Adrenal gland (tissue), 12 donors: ENCODE data around the gene POLL. TPM values are rescaled to one million over a fixed set of nuclear protein-coding genes. Genes with fewer than 3 reads are reported as not detected.

Experiments used
- DNase-seq, 7 donors: peaks; one replicate each; pipeline ENCODE4 v3.0.0-alpha.2; 2019 to 2020
- H3K27ac ChIP-seq, 5 donors: fragments of 200-600 bp; sonication (generic) in 4 of 5; 1 replicate in 3 of 5; 2 replicates in 2 of 5; pipeline versions ENCODE4 v1.5.1 to v1.8.0; 2016 to 2020; ENCODE audit warnings: mild to moderate bottlenecking in 1 of 5
- H3K27me3 ChIP-seq: fragments of 200-600 bp; 2 replicates; pipeline ENCODE4 v1.8.0; 2021
- H3K36me3 ChIP-seq, 2 donors: fragments of 200-600 bp; replicated peaks in 1 of 2; 1 replicate in 1 of 2; 2 replicates in 1 of 2; pipeline versions ENCODE4 v1.5.1 to v1.8.0; 2018 to 2022
- H3K4me1 ChIP-seq, 2 donors: fragments of 200-600 bp; replicated peaks in 1 of 2; 1 replicate in 1 of 2; 2 replicates in 1 of 2; pipeline versions ENCODE4 v1.5.1 to v1.8.0; 2018 to 2021
- H3K4me3 ChIP-seq, 4 donors: fragments of 200-600 bp; sonication (generic) in 3 of 4; one replicate each; pipeline ENCODE4 v1.5.1; 2016 to 2018
- H3K9me3 ChIP-seq, 3 donors: fragments of 200-600 bp; sonication (generic) in 1 of 3; replicated peaks in 1 of 3; 1 replicate in 2 of 3; 2 replicates in 1 of 3; pipeline versions ENCODE4 v1.5.1 to v1.8.0; 2016 to 2021
- POLR2A ChIP-seq, 2 donors: fragments of 450-650 bp; IDR thresholded peaks; one replicate each; pipeline ENCODE4 v1.6.1; 2017; ENCODE audit warnings: antibody characterized with exemption in 2 of 2, mild to moderate bottlenecking in 2 of 2, moderate library complexity in 1 of 2
- WGBS, 4 donors: extraction: QIAGEN DNeasy Blood & Tissue Kit in 2 of 4; methylation state at CpG; one replicate each; pipeline versions ENCODE4 v1.1.5 to v1.1.7; 2013 to 2017; 5-methylcytosine and 5-hydroxymethylcytosine counted together
- intact Hi-C, 2 donors: fragments of 100-400 bp; cut with DNase I; formaldehyde crosslinking; loops; one replicate each; pipeline versions ENCODE4 v1.14.1 to v1.15.0; 2022 to 2023
- polyA plus RNA-seq, 3 donors: library from polyadenylated mRNA; stranded (reverse); fragments of 200-250 nt in 2 of 3; fragments of 350-450 nt in 1 of 3; fragmentation: Illumina TruSeq in 1 of 3; extraction: RNeasy Lipid Tissue Mini Kit (QIAGEN cat#74804) in 1 of 3; gene quantifications; one replicate each; pipeline ENCODE4 v1.2.3, GENCODE V29; 2013 to 2014
- total RNA-seq, 9 donors: library from RNA; depleted of rRNA in 4 of 9; stranded (reverse); fragments of >200 nt in 4 of 9; fragments of 120-200 nt in 1 of 9; fragmentation: NEBNext Ultra II Directional in 1 of 9; extraction: Animal tissue kit (Norgen Biotek cat#: 25700) in 1 of 9; gene quantifications; one replicate each; pipeline versions ENCODE4 v1.1.0 to v1.2.4, GENCODE V29; 2013 to 2023
- TF ChIP-seq, protein P1 (sequence below), 6 experiments: fragments of 450-650 bp in 4 of 6; fragments of 200-600 bp in 2 of 6; sonication (generic) in 1 of 6; IDR thresholded peaks; 1 replicate in 5 of 6; 2 replicates in 1 of 6; pipeline versions ENCODE4 v1.5.1 to v1.8.0; 2016 to 2021; ENCODE audit warnings: antibody characterized with exemption in 6 of 6, mild to moderate bottlenecking in 2 of 6, moderate library complexity in 1 of 6
- donor health status: healthy with polysubstance abuse.
- donor health status: Bipolar disorder and iron deficiency.
- donor health status: DM: yes; HTN: yes; CAD: no.
- donor health status: DM: no; HTN: no; CAD: no.
- donor health status: DM: no; HTN: no; CAD: no.
- donor health status: DM: yes; HTN: yes; CAD: no.

Gene POLL
- total and polyA plus RNA-seq, 12 donors = 10.1 to 83.7 (median 31.5) TPM

DNA sequence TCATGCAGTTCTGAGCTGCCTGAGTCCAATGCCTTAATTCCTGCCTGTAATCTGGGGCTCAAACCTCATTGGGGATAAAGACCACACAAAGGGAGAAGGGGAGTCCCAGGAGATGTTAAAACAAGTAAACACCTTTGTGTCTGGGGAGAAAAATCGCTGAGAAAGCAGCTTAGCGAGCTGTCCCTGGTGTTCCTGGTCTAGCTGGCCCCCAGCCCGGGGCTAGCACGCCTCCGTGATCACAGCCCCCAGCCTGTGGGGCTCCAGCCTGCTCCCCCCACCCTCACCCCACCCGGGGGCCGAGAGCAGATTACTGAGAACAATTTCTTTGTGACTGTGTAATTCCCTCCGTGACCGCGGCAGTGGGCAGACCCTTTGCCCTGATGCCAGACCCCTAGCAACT lies 24.8 kb upstream of the POLL start:
- intact Hi-C loops = no loop called here
- H3K27ac ChIP-seq = no peak overlapping the region

DNA sequence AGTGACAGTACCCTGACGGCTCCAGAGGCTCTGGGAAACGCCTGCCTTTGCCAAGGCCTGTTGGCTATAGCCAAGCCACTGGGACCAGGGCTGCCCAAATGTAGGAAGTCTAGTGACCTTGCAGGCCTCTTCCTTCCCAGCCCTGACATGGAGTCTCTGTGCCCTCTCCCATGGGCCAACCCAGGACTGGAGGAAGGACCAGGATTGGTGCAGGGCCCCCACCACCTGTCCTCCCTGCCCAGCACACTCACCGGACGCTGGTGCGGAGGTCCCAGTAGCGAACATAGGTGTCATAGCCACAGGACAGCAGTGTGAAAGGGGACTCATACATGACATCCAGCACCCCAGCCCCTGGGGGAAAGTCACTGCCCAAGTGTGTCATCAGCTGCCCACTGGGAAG lies 24.0 kb upstream of the POLL start:
- Histone ChIP-seq H3K27me3 (no peaks in the 10 kb centered on the region), H3K4me1 (no peaks in the 10 kb centered on the region), H3K4me3 (no peak overlapping the region), H3K27ac (no peak overlapping the region), H3K9me3 (no peaks in the 10 kb centered on the region), H3K36me3 (peaks cover 0 to 37% of the 10 kb centered on the region in 2 donors)
- TF ChIP-seq, protein P1, sequence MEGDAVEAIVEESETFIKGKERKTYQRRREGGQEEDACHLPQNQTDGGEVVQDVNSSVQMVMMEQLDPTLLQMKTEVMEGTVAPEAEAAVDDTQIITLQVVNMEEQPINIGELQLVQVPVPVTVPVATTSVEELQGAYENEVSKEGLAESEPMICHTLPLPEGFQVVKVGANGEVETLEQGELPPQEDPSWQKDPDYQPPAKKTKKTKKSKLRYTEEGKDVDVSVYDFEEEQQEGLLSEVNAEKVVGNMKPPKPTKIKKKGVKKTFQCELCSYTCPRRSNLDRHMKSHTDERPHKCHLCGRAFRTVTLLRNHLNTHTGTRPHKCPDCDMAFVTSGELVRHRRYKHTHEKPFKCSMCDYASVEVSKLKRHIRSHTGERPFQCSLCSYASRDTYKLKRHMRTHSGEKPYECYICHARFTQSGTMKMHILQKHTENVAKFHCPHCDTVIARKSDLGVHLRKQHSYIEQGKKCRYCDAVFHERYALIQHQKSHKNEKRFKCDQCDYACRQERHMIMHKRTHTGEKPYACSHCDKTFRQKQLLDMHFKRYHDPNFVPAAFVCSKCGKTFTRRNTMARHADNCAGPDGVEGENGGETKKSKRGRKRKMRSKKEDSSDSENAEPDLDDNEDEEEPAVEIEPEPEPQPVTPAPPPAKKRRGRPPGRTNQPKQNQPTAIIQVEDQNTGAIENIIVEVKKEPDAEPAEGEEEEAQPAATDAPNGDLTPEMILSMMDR (IDR thresholded peaks at IDR 0.05) = no peak
- no peak for TF ChIP-seq POLR2A (IDR thresholded peaks at IDR 0.05)
- no peak for DNase-seq
- intact Hi-C loops = no loop called here
- WGBS, 4 donors = 93 to 98% (median 95%) methylated on average over 4 to 6 of the region's 6 CpGs

More for the DNA sequence above, 24.8 kb upstream of the POLL start:
- Histone ChIP-seq H3K27me3 (no peaks in the 10 kb centered on the region), H3K9me3 (no peaks in the 10 kb centered on the region), H3K36me3 (peaks cover 0 to 37% of the 10 kb centered on the region in 2 donors), H3K4me3 (no peak overlapping the region), H3K4me1 (no peaks in the 10 kb centered on the region)
- WGBS, 4 donors = 65 to 91% (median 81%) methylated on average over 8 to 10 of the region's 10 CpGs
- no peak for TF ChIP-seq POLR2A (IDR thresholded peaks at IDR 0.05)
- TF ChIP-seq, protein P1 (IDR thresholded peaks at IDR 0.05) = no peak
- DNase-seq = no peak

DNA sequence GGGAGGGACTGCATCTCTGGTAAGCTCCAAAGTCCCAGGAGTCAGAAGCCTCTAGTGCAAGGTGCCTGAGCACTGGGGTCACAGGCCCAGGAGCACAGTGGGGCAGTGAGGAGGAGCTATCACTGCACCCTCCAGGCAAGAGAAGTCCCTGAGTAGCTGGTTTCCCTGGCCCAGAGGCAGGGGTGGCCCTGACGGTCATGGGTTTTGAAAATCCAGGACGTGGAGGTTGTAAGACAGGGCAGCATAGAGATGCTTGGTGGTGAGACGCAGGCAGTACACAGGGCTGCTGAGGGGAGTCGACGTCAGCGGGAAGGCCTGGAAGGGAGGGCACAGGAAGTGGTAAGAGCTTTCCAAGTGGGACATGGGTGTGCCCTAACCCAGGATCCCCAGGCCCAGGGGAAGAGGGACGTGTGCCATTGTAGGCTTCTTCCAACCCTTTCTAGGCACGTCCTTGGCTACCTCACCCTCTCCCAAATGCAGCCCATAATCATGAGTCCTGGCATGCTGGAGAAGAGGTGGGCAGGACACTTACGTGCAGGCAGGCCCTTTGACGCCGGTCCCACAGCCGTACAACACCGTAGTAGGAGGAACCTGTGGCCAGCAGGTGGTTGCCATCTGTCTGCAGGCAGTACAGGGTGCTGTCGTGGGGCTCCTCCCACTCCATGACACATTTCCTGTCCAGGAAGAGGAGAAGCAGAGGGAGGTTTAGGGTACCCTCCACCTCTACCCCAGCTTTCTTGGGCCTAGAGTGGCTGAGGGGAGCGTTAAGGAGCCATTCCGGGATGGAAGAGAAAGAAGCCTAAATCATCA lies 23.2 kb upstream of the POLL start:
- no peak for DNase-seq
- no peaks in the 10 kb centered on the region for H3K4me1 ChIP-seq
- intact Hi-C loops = no loop called here
- H3K27me3 ChIP-seq = no peaks in the 10 kb centered on the region
- H3K27ac ChIP-seq = no peak overlapping the region
- no peak overlapping the region for H3K4me3 ChIP-seq
- no peak for TF ChIP-seq POLR2A (IDR thresholded peaks at IDR 0.05)
- H3K9me3 ChIP-seq = no peaks in the 10 kb centered on the region
- WGBS, 4 donors = 77 to 88% (median 85%) methylated on average over 15 to 16 of the region's 16 CpGs
- peaks cover 0 to 37% of the 10 kb centered on the region in 2 donors for H3K36me3 ChIP-seq

DNA sequence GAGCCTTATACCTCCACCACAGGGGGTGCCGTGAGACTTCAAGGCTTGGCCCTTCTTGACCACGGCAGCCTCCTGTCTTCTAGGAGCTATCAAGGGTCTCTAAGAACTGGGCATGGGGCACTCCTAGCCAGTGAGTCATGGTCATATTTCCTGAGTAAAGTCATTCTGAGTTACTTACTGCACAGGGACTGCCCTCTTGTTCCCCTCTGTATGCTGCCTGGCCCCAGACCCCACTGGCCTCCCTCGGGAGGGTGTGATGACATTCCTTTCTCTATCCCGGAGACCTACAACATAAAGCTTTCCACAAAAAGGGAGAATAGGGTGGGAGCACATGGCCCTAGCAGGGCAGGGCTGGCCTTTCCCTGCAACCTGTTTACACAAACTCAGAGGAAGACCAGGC lies 21.4 kb upstream of the POLL start:
- Histone ChIP-seq H3K36me3 (peaks cover 0 to 42% of the 10 kb centered on the region in 2 donors), H3K27me3 (no peaks in the 10 kb centered on the region), H3K4me3 (no peak overlapping the region), H3K4me1 (no peaks in the 10 kb centered on the region), H3K9me3 (no peaks in the 10 kb centered on the region), H3K27ac (no peak overlapping the region)
- intact Hi-C loops = no loop called here
- TF ChIP-seq POLR2A (IDR thresholded peaks at IDR 0.05) = no peak
- TF ChIP-seq, protein P1 (IDR thresholded peaks at IDR 0.05) = no peak
- no peak for DNase-seq
- 78 to 94% (median 93%) methylated on average over 2 to 4 of the region's 4 CpGs for WGBS, 4 donors

DNA sequence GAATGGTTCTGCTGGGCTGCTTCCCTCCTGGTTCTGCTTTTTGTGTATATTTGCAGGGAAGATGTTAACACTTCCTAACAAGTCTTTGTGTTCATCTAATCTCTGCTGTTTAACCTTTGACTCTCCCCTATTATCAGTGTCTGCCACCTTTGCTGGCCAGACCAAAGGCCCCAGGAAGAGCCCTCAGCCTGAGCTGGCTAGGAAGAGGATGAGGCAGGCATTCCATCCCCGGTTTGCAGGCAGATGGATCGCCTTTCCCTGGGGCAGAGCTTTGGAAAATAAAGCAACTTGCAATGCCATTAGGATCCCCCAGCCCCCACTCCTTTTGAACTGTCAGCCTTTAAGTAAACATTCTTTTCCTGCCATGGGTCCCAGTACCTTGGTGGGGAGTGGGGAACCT lies 19.1 kb upstream of the POLL start:
- no peak overlapping the region for H3K4me3 ChIP-seq
- no peak overlapping the region for H3K27ac ChIP-seq
- WGBS, 4 donors = 60 to 67% (median 67%) methylated on average over 2 of the region's 2 CpGs
- no peak for DNase-seq
- intact Hi-C loops = no loop called here
- H3K27me3 ChIP-seq = no peaks in the 10 kb centered on the region
- H3K9me3 ChIP-seq = no peaks in the 10 kb centered on the region
- H3K4me1 ChIP-seq = no peaks in the 10 kb centered on the region
- TF ChIP-seq POLR2A (IDR thresholded peaks at IDR 0.05) = no peak
- peaks cover 0 to 39% of the 10 kb centered on the region in 2 donors for H3K36me3 ChIP-seq
